H1 (cell line): ENCODE measurements around the gene HSD17B2. TPM values are rescaled to one million over a fixed set of nuclear protein-coding genes. Genes with fewer than 3 reads are reported as not detected.
A peak's percentile ranks its signal among the peaks of the same experiment; 100 is the strongest.

Experiments used
- ATF2 ChIP-seq: IDR thresholded peaks from 2 replicates; pipeline ENCODE4 v1.6.1; 2012; ENCODE audit warnings: low read length, inconsistent platforms
- RAD21 ChIP-seq, 2 experiments: IDR thresholded peaks in 1 of 2; conservative IDR thresholded peaks in 1 of 2; 2 replicates each; pipeline ENCODE4 v1.6.1; 2011; ENCODE audit warnings: low read depth in 2 of 2, low read length in 2 of 2, improper control_type of control experiment in 1 of 2, inconsistent platforms in 1 of 2, mild to moderate bottlenecking in 1 of 2, moderate library complexity in 1 of 2
- polyA plus RNA-seq, 7 experiments: library from polyadenylated mRNA; depleted of rRNA in 3 of 7; stranded (reverse) in 5 of 7; unstranded in 2 of 7; fragments of >200 nt in 5 of 7; fragments of 200-250 nt in 2 of 7; gene quantifications; 1 replicate in 5 of 7; 2 replicates in 1 of 7; 4 replicates in 1 of 7; pipeline versions ENCODE4 v1.2.1 to v1.2.3, GENCODE V29; 2011 to 2013; ENCODE audit warnings: missing spikeins in 2 of 7, mixed read lengths in 2 of 7
- total RNA-seq: library from RNA; stranded (reverse); fragmentation: NEBNext Ultra II Directional; extraction: Animal tissue kit (Norgen Biotek cat#: 25700); gene quantifications from 2 replicates; pipeline ENCODE4 v1.2.1, GENCODE V29; 2021

The HSD17B2 gene
- total and polyA plus RNA-seq, 2 of the 8 experiments (the other 6 are each of a cell fraction or from before 2014, with no cell fraction given) = not detected

- TF ChIP-seq RAD21 (IDR thresholded peaks at IDR 0.05 in 1 of 2, conservative IDR thresholded peaks at IDR 0.05 in 1 of 2; ENCODE audit: low read depth in 2 of 2, low read length in 2 of 2) (peak; percentile 40 to 54), ATF2 (no peak)
Measured at GRCh38 chr16:81994485-81994884, 40.6 kb upstream of the HSD17B2 start (continued).
